B cell (primary cell): ENCODE measurements around the gene RGS7BP. TPM values are rescaled to one million over a fixed set of nuclear protein-coding genes. Genes with fewer than 3 reads are reported as not detected.

Source experiments
- ATAC-seq: fragments of 200-7000 bp; cut with Tn5 transposase; one replicate; pipeline ENCODE4 v1.10.0; 2021; ENCODE audit warnings: low read depth, mild to moderate bottlenecking, moderate number of reproducible peaks, moderate library complexity
- CTCF ChIA-PET: fragments of 350-600 bp; sonication (Branson Sonifier 250); formaldehyde crosslinking; loops from one replicate; lab custom pipeline; 2021; ENCODE audit warnings: antibody characterized with exemption, inconsistent platforms; lab: Charles Lee
- POLR2A ChIA-PET: fragments of 350-600 bp; sonication (Branson Sonifier 250); formaldehyde crosslinking; loops from one replicate; lab custom pipeline; 2021; ENCODE audit warnings: antibody characterized with exemption; lab: Charles Lee
- DNase-seq: peaks from one replicate; pipeline ENCODE4 v3.0.0; 2013
- H2AFZ ChIP-seq: 2 replicates; pipeline ENCODE4 v1.6.1; 2012; ENCODE audit warnings: mild to moderate bottlenecking, low read depth, low read length; ENCODE audit not compliant: insufficient read depth, poor library complexity, severe bottlenecking
- H3K27ac ChIP-seq, 2 donors: 1 replicate in 1 of 2; 2 replicates in 1 of 2; pipeline ENCODE4 v1.5.1; 2012 to 2013; ENCODE audit warnings: low read length in 2 of 2, mild to moderate bottlenecking in 2 of 2, moderate library complexity in 1 of 2
- H3K27me3 ChIP-seq, 4 experiments: fragments of 200-600 bp in 1 of 4; sonication (generic) in 1 of 4; replicated peaks in 1 of 4; 1 replicate in 2 of 4; 2 replicates in 2 of 4; pipeline versions ENCODE4 v1.6.1 to v1.7.0; 2013 to 2016; ENCODE audit warnings: low read length in 3 of 4, mild to moderate bottlenecking in 2 of 4, mixed read lengths in 1 of 4, moderate library complexity in 1 of 4; ENCODE audit not compliant: insufficient read depth in 4 of 4, control insufficient read depth in 3 of 4; ENCODE audit errors: control extremely low read depth in 1 of 4
- H3K36me3 ChIP-seq, 2 experiments: replicated peaks in 1 of 2; 1 replicate in 1 of 2; 2 replicates in 1 of 2; pipeline versions ENCODE4 v1.6.1 to v1.7.1; 2013; ENCODE audit warnings: low read length in 1 of 2; ENCODE audit not compliant: insufficient read depth in 2 of 2, control insufficient read depth in 1 of 2; ENCODE audit errors: control extremely low read depth in 1 of 2, extremely low read depth in 1 of 2
- H3K4me1 ChIP-seq, 2 donors: fragments of 200-600 bp in 1 of 2; sonication (generic) in 1 of 2; 1 replicate in 1 of 2; 2 replicates in 1 of 2; pipeline versions ENCODE4 v1.5.1 to v1.6.1; 2013 to 2017; ENCODE audit warnings: low read length in 2 of 2; ENCODE audit not compliant: control insufficient read depth in 2 of 2, insufficient read depth in 2 of 2
- H3K4me2 ChIP-seq: replicated peaks from 2 replicates; pipeline ENCODE3; 2012; ENCODE audit warnings: mild to moderate bottlenecking, low read depth, low read length; ENCODE audit not compliant: poor library complexity, severe bottlenecking
- H3K4me3 ChIP-seq, 5 experiments: fragments of 200-600 bp in 1 of 5; sonication (generic) in 1 of 5; 1 replicate in 3 of 5; 2 replicates in 2 of 5; pipeline versions ENCODE4 v1.5.1 to v1.7.0; 2011 to 2016; ENCODE audit warnings: low read length in 4 of 5, mild to moderate bottlenecking in 4 of 5, low read depth in 2 of 5, control low read depth in 1 of 5, moderate library complexity in 1 of 5; ENCODE audit not compliant: insufficient read depth in 1 of 5; ENCODE audit errors: control extremely low read depth in 1 of 5, extremely low read depth in 1 of 5
- H3K79me2 ChIP-seq: fragments of 200-600 bp; sonication (generic); one replicate; pipeline ENCODE4 v1.6.0; 2016; ENCODE audit warnings: low read length; ENCODE audit not compliant: control insufficient read depth, insufficient read depth
- H3K9ac ChIP-seq: fragments of 200-600 bp; sonication (generic); 2 replicates; pipeline ENCODE4 v1.6.1; 2017; ENCODE audit warnings: mild to moderate bottlenecking, low read length, moderate library complexity
- H3K9me3 ChIP-seq, 3 donors: one replicate each; pipeline versions ENCODE4 v1.6.1 to v1.7.1; 2013; ENCODE audit warnings: low read length in 2 of 3; ENCODE audit not compliant: control insufficient read depth in 2 of 3, insufficient read depth in 1 of 3; ENCODE audit errors: control extremely low read depth in 1 of 3
- H4K20me1 ChIP-seq: 2 replicates; pipeline ENCODE4 v1.6.0; 2012; ENCODE audit warnings: mild to moderate bottlenecking, low read length; ENCODE audit not compliant: insufficient read depth, control insufficient read depth, poor library complexity, severe bottlenecking
- H3K27ac Mint-ChIP-seq: one replicate; pipeline ENCODE4 v1.8.0; 2021; ENCODE audit warnings: mixed read lengths
- H3K27me3 Mint-ChIP-seq: one replicate; pipeline ENCODE4 v1.8.0; 2021; ENCODE audit warnings: mixed read lengths
- H3K4me1 Mint-ChIP-seq: one replicate; pipeline ENCODE4 v1.8.0; 2021; ENCODE audit warnings: mixed read lengths
- H3K4me3 Mint-ChIP-seq: one replicate; pipeline ENCODE4 v1.8.0; 2021; ENCODE audit warnings: mixed read lengths
- H3K9me3 Mint-ChIP-seq: one replicate; pipeline ENCODE4 v1.8.0; 2022; ENCODE audit warnings: mixed read lengths; ENCODE audit not compliant: insufficient read depth
- CTCF ChIP-seq: fragments of 200-600 bp; IDR thresholded peaks from one replicate; pipeline ENCODE4 v1.8.0; 2022; ENCODE audit warnings: antibody characterized with exemption, mild to moderate bottlenecking
- EZH2 ChIP-seq: IDR thresholded peaks from 2 replicates; pipeline ENCODE4 v1.6.1; 2012; ENCODE audit warnings: borderline replicate concordance, low read depth, mild to moderate bottlenecking, moderate library complexity, low read length; ENCODE audit not compliant: insufficient read depth, poor library complexity, severe bottlenecking
- WGBS: methylation state at CpG from one replicate; pipeline ENCODE4 v1.1.5; 2013; ENCODE audit warnings: missing lambda C conversion rate; ENCODE audit not compliant: insufficient coverage; 5-methylcytosine and 5-hydroxymethylcytosine counted together
- intact Hi-C: fragments of 100-400 bp; cut with micrococcal nuclease; formaldehyde crosslinking; loops from one replicate; pipeline ENCODE4 v1.10.0; 2022
- polyA plus RNA-seq: library from polyadenylated mRNA; depleted of rRNA; stranded (reverse); fragments of >200 nt; gene quantifications from 2 replicates; pipeline ENCODE4 v1.2.3, GENCODE V29; 2012
- total RNA-seq, 2 donors: library from RNA; stranded (reverse); fragments of 120-200 nt in 1 of 2; gene quantifications; 1 replicate in 1 of 2; 2 replicates in 1 of 2; pipeline versions ENCODE4 v1.2.3 to v1.2.4, GENCODE V29; 2013 to 2022

Gene RGS7BP
- total and polyA plus RNA-seq, 2 donors (not counting 1 experiment from before 2014, with no cell fraction given): not detected

GRCh38 chr5:64594025-64594424 is 88.2 kb downstream of the RGS7BP start:
- CTCF ChIA-PET: no interaction called here

DNA sequence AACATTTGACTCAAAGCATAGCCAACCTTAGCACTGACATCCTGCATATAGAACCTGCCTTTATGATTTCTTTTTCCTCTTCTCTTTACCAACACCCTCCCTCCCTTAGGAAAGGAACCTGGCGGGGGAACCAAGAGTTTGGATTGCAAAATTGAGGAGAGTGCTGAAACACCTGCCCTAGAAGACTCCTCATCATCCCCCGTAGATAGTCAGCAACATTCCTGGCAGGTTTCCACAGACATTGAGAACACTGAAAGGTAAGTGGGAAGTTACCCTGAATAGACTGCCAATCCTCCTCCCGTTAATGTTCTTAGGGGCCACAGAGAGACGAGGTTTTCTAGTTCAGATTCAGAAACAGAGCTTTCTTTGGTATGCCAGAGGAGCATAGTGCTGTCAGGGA is 88.8 kb downstream of the RGS7BP start:
- no peak overlapping the region for H3K27ac ChIP-seq
- intact Hi-C loops: no loop called here
- no peaks in the 10 kb centered on the region for H3K27me3 ChIP-seq
- Mint-ChIP-seq H3K27me3 (no peaks in the 10 kb centered on the region), H3K9me3 (no peaks in the 10 kb centered on the region), H3K27ac (no peak overlapping the region), H3K4me3 (no peak overlapping the region), H3K4me1 (no peaks in the 10 kb centered on the region)
- H3K79me2 ChIP-seq: no peaks in the 10 kb centered on the region
- H4K20me1 ChIP-seq: no peaks in the 10 kb centered on the region
- no peak for DNase-seq
- ChIA-PET CTCF (no interaction called here), POLR2A (no interaction called here)
- 53% methylated on average over 2 of the region's 4 CpGs for WGBS
- ATAC-seq: no peak
- no peaks in the 10 kb centered on the region for H3K9me3 ChIP-seq
- no peak overlapping the region for H3K4me2 ChIP-seq
- no peaks in the 10 kb centered on the region for H3K4me1 ChIP-seq
- no peaks in the 10 kb centered on the region for H3K36me3 ChIP-seq
- no peak for TF ChIP-seq EZH2
- no peak for TF ChIP-seq CTCF
- no peak overlapping the region for H3K4me3 ChIP-seq
- no peak overlapping the region for H2AFZ ChIP-seq
- H3K9ac ChIP-seq: no peak overlapping the region

More at GRCh38 chr5:64594025-64594424, 88.2 kb downstream of the RGS7BP start:
- Histone ChIP-seq H3K4me2 (no peak overlapping the region), H3K9me3 (no peaks in the 10 kb centered on the region), H4K20me1 (no peaks in the 10 kb centered on the region), H3K9ac (no peak overlapping the region), H3K4me3 (no peak overlapping the region), H3K36me3 (no peaks in the 10 kb centered on the region), H3K79me2 (no peaks in the 10 kb centered on the region), H3K27me3 (no peaks in the 10 kb centered on the region), H3K4me1 (no peaks in the 10 kb centered on the region), H2AFZ (no peak overlapping the region), H3K27ac (no peak overlapping the region)
- DNase-seq (no peak), ATAC-seq (no peak)
- whole genome bisulfite sequencing: 80% methylated on average over 3 of the region's 3 CpGs
- Mint-ChIP-seq H3K27me3 (no peaks in the 10 kb centered on the region), H3K9me3 (no peaks in the 10 kb centered on the region), H3K27ac (no peak overlapping the region), H3K4me3 (no peak overlapping the region), H3K4me1 (no peaks in the 10 kb centered on the region)
- intact Hi-C loops: no loop called here
- TF ChIP-seq CTCF (no peak), EZH2 (no peak)
- POLR2A ChIA-PET: no interaction called here
